ENCODE results near the gene LNP1. TPM values are rescaled to one million over a fixed set of nuclear protein-coding genes. Genes with fewer than 3 reads are reported as not detected.

LNP1 gene
- total RNA-seq, 2 donors from 2014 or later: 4.3 to 7.9 TPM

DNA sequence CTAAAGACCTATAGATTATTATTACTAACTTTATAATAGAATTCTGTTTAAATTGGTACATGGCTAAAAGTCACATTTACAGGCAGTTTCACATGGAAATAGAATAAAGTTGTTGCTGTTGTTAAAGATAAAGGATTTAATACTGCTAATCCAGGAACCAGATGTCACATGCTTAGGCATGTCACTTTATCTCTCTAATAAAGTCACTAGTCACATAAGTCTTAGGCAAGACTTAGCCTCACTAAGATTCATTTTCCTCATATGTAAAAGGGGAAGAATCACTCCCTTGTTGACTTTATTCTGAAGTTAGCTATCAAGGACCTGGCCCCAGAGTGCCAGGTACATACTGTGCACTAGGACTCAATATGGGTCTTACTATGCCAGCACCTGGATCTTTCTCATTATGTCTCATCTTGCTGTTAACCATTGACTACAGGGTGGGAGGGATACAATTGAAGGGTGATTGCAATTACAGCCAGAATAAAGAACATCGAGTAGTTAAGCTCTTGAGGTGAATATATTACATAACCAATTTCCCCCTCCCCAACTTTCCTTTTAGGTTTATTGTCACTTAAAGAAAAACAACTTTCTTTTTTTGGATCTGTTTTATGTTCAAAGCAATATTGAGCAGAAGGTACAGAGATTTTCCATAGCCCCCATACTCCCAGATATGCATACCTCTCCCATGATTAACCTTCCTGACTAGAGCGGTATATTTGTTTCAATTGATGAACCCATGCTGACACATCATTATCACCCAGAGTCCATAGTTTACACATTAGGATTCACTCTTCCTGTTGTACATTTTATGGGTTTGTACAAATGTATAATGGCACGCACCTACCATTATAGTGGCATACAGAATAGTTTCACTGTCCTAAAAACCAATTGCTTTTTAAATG is 36.6 kb downstream of the LNP1 start:
- no peak overlapping the region for H3K27ac Mint-ChIP-seq
- 98 to 100% methylated on average over 1 to 3 of the region's 3 CpGs for WGBS, 2 experiments (ENCODE audit: insufficient coverage in 1 of 2, insufficient read length in 1 of 2)
- Histone ChIP-seq H3K4me3 (ENCODE audit: low read length) (no peak overlapping the region), H3K36me3 (ENCODE audit: control insufficient read depth, insufficient read depth, low read length) (peaks cover 5% of the 10 kb centered on the region), H3K27me3 (ENCODE audit: control insufficient read depth, insufficient read depth, low read length, poor library complexity, severe bottlenecking) (no peaks in the 10 kb centered on the region), H3K9ac (ENCODE audit: extremely low read depth, low read length, poor library complexity, severe bottlenecking) (no peak overlapping the region), H3K4me1 (ENCODE audit: control insufficient read depth, insufficient read depth, low read length) (no peaks in the 10 kb centered on the region), H3K9me3 (ENCODE audit: control insufficient read depth, low read length) (peaks cover 34% of the 10 kb centered on the region), H3K27ac (ENCODE audit: low read depth, low read length) (no peak overlapping the region)
- peaks cover 31% of the 10 kb centered on the region for H3K9me3 Mint-ChIP-seq
- H3K27me3 Mint-ChIP-seq (ENCODE audit: insufficient read depth): no peaks in the 10 kb centered on the region
- DNase-seq: no peak
- peaks cover 27% of the 10 kb centered on the region for H3K36me3 Mint-ChIP-seq (ENCODE audit: low read depth)
- TF ChIP-seq, protein P1, sequence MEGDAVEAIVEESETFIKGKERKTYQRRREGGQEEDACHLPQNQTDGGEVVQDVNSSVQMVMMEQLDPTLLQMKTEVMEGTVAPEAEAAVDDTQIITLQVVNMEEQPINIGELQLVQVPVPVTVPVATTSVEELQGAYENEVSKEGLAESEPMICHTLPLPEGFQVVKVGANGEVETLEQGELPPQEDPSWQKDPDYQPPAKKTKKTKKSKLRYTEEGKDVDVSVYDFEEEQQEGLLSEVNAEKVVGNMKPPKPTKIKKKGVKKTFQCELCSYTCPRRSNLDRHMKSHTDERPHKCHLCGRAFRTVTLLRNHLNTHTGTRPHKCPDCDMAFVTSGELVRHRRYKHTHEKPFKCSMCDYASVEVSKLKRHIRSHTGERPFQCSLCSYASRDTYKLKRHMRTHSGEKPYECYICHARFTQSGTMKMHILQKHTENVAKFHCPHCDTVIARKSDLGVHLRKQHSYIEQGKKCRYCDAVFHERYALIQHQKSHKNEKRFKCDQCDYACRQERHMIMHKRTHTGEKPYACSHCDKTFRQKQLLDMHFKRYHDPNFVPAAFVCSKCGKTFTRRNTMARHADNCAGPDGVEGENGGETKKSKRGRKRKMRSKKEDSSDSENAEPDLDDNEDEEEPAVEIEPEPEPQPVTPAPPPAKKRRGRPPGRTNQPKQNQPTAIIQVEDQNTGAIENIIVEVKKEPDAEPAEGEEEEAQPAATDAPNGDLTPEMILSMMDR (conservative IDR thresholded peaks at IDR 0.05): no peak
- no peak overlapping the region for H3K4me3 Mint-ChIP-seq
- H3K4me1 Mint-ChIP-seq: peaks cover 16% of the 10 kb centered on the region

DNA sequence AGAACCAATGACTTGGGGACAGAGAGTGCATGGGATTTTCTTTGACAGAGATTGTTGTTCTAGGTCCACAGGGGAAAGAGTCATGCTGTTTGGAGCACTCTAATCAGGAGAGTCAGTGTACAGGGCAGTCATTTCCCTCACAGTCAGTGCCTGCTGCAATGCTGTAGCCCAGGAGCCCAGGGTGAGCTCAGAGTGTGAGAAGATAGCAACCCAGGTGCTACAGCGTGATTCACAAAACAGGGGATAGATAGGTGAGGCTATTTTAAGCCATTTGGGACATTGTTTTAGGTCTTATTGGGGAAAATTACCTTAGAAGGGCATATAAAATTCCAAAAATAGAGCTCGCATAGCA is 37.3 kb downstream of the LNP1 start:
- Histone ChIP-seq H3K4me3 (ENCODE audit: low read length) (no peak overlapping the region), H3K27me3 (ENCODE audit: control insufficient read depth, insufficient read depth, low read length, poor library complexity, severe bottlenecking) (no peaks in the 10 kb centered on the region), H3K36me3 (ENCODE audit: control insufficient read depth, insufficient read depth, low read length) (peaks cover 5% of the 10 kb centered on the region), H3K27ac (ENCODE audit: low read depth, low read length) (no peak overlapping the region), H3K4me1 (ENCODE audit: control insufficient read depth, insufficient read depth, low read length) (no peaks in the 10 kb centered on the region), H3K9me3 (ENCODE audit: control insufficient read depth, low read length) (peaks cover 40% of the 10 kb centered on the region), H3K9ac (ENCODE audit: extremely low read depth, low read length, poor library complexity, severe bottlenecking) (no peak overlapping the region)
- no peak overlapping the region for H3K4me3 Mint-ChIP-seq
- 70 to 92% methylated on average over 2 of the region's 2 CpGs for WGBS, 2 experiments (ENCODE audit: insufficient coverage in 1 of 2, insufficient read length in 1 of 2)
- no peak for DNase-seq
- TF ChIP-seq, protein P1 (conservative IDR thresholded peaks at IDR 0.05): no peak
- H3K9me3 Mint-ChIP-seq: peaks cover 34% of the 10 kb centered on the region
- H3K4me1 Mint-ChIP-seq: peaks cover 16% of the 10 kb centered on the region
- H3K36me3 Mint-ChIP-seq (ENCODE audit: low read depth): peaks cover 25% of the 10 kb centered on the region
- no peaks in the 10 kb centered on the region for H3K27me3 Mint-ChIP-seq (ENCODE audit: insufficient read depth)
- H3K27ac Mint-ChIP-seq: no peak overlapping the region

DNA sequence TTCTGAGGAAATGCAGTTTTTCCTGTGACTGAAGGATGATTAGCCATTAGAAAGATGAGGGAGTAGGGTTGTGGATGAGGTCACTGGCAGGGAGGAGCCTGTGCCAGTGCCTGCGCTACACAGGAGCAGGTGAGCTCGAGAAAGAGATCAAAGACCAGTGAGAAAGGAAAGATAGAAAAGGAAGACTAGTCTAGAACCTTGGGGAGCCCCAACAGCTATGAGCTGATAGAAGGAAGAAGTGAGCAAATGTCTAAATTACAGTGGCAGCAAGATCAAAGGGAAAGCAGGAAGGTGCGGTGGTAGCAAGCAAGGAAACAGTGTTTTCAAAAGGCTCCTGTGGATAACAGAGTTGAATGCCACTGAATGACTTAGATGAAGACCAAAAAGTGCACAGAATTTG is 39.6 kb downstream of the LNP1 start:
- Histone ChIP-seq H3K36me3 (ENCODE audit: control insufficient read depth, insufficient read depth, low read length) (peaks cover 9% of the 10 kb centered on the region), H3K4me1 (ENCODE audit: control insufficient read depth, insufficient read depth, low read length) (no peaks in the 10 kb centered on the region), H3K27ac (ENCODE audit: low read depth, low read length) (no peak overlapping the region), H3K9me3 (ENCODE audit: control insufficient read depth, low read length) (peaks cover 54% of the 10 kb centered on the region), H3K4me3 (ENCODE audit: low read length) (no peak overlapping the region), H3K27me3 (ENCODE audit: control insufficient read depth, insufficient read depth, low read length, poor library complexity, severe bottlenecking) (no peaks in the 10 kb centered on the region), H3K9ac (ENCODE audit: extremely low read depth, low read length, poor library complexity, severe bottlenecking) (no peak overlapping the region)
- Mint-ChIP-seq H3K27me3 (ENCODE audit: insufficient read depth) (no peaks in the 10 kb centered on the region), H3K36me3 (ENCODE audit: low read depth) (peaks cover 25% of the 10 kb centered on the region), H3K4me3 (no peak overlapping the region), H3K27ac (no peak overlapping the region), H3K4me1 (peaks cover 16% of the 10 kb centered on the region), H3K9me3 (peaks cover 41% of the 10 kb centered on the region)
- DNase-seq: no peak
- TF ChIP-seq, protein P1 (conservative IDR thresholded peaks at IDR 0.05): no peak
- WGBS, 2 experiments (ENCODE audit: insufficient coverage in 1 of 2, insufficient read length in 1 of 2): 96 to 100% methylated on average over 3 of the region's 3 CpGs

Data from endodermal cell (in vitro differentiated cells).